Measurements from ENCODE around the gene PLCH1. TPM values are rescaled to one million over a fixed set of nuclear protein-coding genes. Genes with fewer than 3 reads are reported as not detected.

PLCH1 gene
- total and polyA plus RNA-seq, 2 of the 8 experiments (the other 6 are each of a cell fraction or from before 2014, with no cell fraction given), result 5.8 to 17.2 TPM

- H3K27ac ChIP-seq (ENCODE audit: low read depth, low read length), result no peak overlapping the region
- peaks cover 0 to 1% (median 0%) of the 10 kb centered on the region in 4 experiments; a peak in 1 of 7 replicates for H3K4me1 ChIP-seq (replicated peaks in 1 of 4; ENCODE audit: control insufficient read depth in 3 of 4, insufficient read depth in 4 of 4, low read length in 3 of 4)
- no peak overlapping the region for H3K56ac ChIP-seq (replicated peaks; ENCODE audit: insufficient read length, low read depth, low read length)
- no peak for DNase-seq (ENCODE audit: low read depth in 1 of 2, low spot score in 2 of 2)
- H2AK5ac ChIP-seq (ENCODE audit: low read depth, low read length), result no peak overlapping the region
- no peak overlapping the region for H4K8ac ChIP-seq (ENCODE audit: extremely low read depth, insufficient read depth, low read length)
- no peak overlapping the region for H3K4ac ChIP-seq (replicated peaks; ENCODE audit: insufficient read length, low read depth, low read length)
- no peak overlapping the region for H4K5ac ChIP-seq (ENCODE audit: insufficient read length, low read depth, low read length)
- H3K4me2 ChIP-seq (ENCODE audit: insufficient read depth in 1 of 2, low read depth in 2 of 2, low read length in 2 of 2), result no peak overlapping the region
- H3K27me3 ChIP-seq (replicated peaks in 1 of 4; ENCODE audit: control insufficient read depth in 3 of 4, extremely low read depth in 1 of 4, insufficient read depth in 3 of 4, low read length in 3 of 4), result no peaks in the 10 kb centered on the region
- no peak overlapping the region for H3K9ac ChIP-seq (replicated peaks in 1 of 4; ENCODE audit: extremely low read depth in 1 of 4, low read depth in 3 of 4, low read length in 3 of 4)
- no peaks in the 10 kb centered on the region for H3K36me3 ChIP-seq (ENCODE audit: control insufficient read depth in 2 of 4, insufficient read depth in 4 of 4, low read length in 3 of 4)
- H2AFZ ChIP-seq (ENCODE audit: low read length), result no peak overlapping the region
- H3K23me2 ChIP-seq (ENCODE audit: low read depth, low read length), result no peaks in the 10 kb centered on the region
- no peak for FAIRE-seq
- H2BK15ac ChIP-seq (ENCODE audit: low read length), result no peak overlapping the region
- H3K79me2 ChIP-seq (ENCODE audit: control insufficient read depth in 1 of 2, insufficient read depth in 2 of 2, low read length in 2 of 2), result no peaks in the 10 kb centered on the region
- H3K4me3 ChIP-seq (ENCODE audit: extremely low read depth in 1 of 4, insufficient read depth in 2 of 4, low read depth in 3 of 4, low read length in 4 of 4), result no peak overlapping the region
- no peaks in the 10 kb centered on the region for H3K79me1 ChIP-seq (ENCODE audit: low read depth, low read length)
- no peak overlapping the region for H3K14ac ChIP-seq (ENCODE audit: insufficient read length)
- no peak overlapping the region for H3K18ac ChIP-seq (ENCODE audit: extremely low read depth, low read length)
- ChIA-PET CTCF (ENCODE audit: partially characterized antibody) (interaction anchor here (0.6 to 2.1 kb wide), 4 partner anchors 9 to 55 kb away, joined by 3 to 5 read pairs (median 4); no protein-coding TSS in a partner anchor), POLR2A (ENCODE audit: partially characterized antibody) (interaction anchor here (0.6 kb wide), 1 partner anchor 371 kb away, joined by 4 read pairs; no protein-coding TSS in a partner anchor)
- no peaks in the 10 kb centered on the region for H3K9me3 ChIP-seq (ENCODE audit: insufficient read depth in 2 of 2, low read depth in 1 of 2, low read length in 1 of 2)
- H2BK120ac ChIP-seq (replicated peaks; ENCODE audit: low read depth, low read length), result no peak overlapping the region
- no peak overlapping the region for H4K91ac ChIP-seq (replicated peaks; ENCODE audit: insufficient read length, low read length)
- no peak overlapping the region for H2BK5ac ChIP-seq (ENCODE audit: low read depth, low read length)
- no peak overlapping the region for H2BK12ac ChIP-seq (ENCODE audit: low read depth, low read length)
- no peaks in the 10 kb centered on the region for H4K20me1 ChIP-seq (replicated peaks in 1 of 2; ENCODE audit: control insufficient read depth in 1 of 2, insufficient read depth in 2 of 2, low read length in 2 of 2)
- no peak overlapping the region for H3K23ac ChIP-seq (ENCODE audit: insufficient read length)
- H2BK20ac ChIP-seq (ENCODE audit: low read length), result no peak overlapping the region
- TF ChIP-seq TBP (IDR thresholded peaks at IDR 0.05; ENCODE audit: low read depth, low read length) (no peak), YY1 (IDR thresholded peaks at IDR 0.05; ENCODE audit: low read depth, low read length) (no peak), FOSL1 (IDR thresholded peaks at IDR 0.05; ENCODE audit: insufficient read depth, low read depth, low read length) (no peak), HDAC2 (IDR thresholded peaks at IDR 0.05; ENCODE audit: borderline replicate concordance in 1 of 2, low read depth in 2 of 2, low read length in 2 of 2) (no peak), EGR1 (IDR thresholded peaks at IDR 0.05; ENCODE audit: borderline replicate concordance, low read depth, low read length) (no peak), SP1 (IDR thresholded peaks at IDR 0.05; ENCODE audit: low read depth, low read length) (no peak), CBX8 (IDR thresholded peaks at IDR 0.05; ENCODE audit: borderline replicate concordance, low read depth, low read length) (no peak), POU5F1 (IDR thresholded peaks at IDR 0.05; ENCODE audit: low read depth, low read length) (no peak), POLR2AphosphoS5 (IDR thresholded peaks at IDR 0.05; ENCODE audit: low read depth, low read length) (no peak), RBBP5 (IDR thresholded peaks at IDR 0.05; ENCODE audit: borderline replicate concordance, low read depth, low read length) (no peak), CHD1 (IDR thresholded peaks at IDR 0.05; ENCODE audit: low read depth, low read length) (no peak), TAF1 (IDR thresholded peaks at IDR 0.05; ENCODE audit: low read depth, low read length) (no peak), MAFK (IDR thresholded peaks at IDR 0.05; ENCODE audit: low read depth, low read length) (no peak), TCF12 (IDR thresholded peaks at IDR 0.05; ENCODE audit: low read depth, low read length) (no peak), E2F6 (IDR thresholded peaks at IDR 0.05) (no peak), CHD2 (IDR thresholded peaks at IDR 0.05; ENCODE audit: low read length) (no peak)
Measured at GRCh38 chr3:155435821-155436220, 309.1 kb downstream of the PLCH1 start.

Measured in H1 (cell line).